ENCODE results near the gene NDUFB5.

DNA sequence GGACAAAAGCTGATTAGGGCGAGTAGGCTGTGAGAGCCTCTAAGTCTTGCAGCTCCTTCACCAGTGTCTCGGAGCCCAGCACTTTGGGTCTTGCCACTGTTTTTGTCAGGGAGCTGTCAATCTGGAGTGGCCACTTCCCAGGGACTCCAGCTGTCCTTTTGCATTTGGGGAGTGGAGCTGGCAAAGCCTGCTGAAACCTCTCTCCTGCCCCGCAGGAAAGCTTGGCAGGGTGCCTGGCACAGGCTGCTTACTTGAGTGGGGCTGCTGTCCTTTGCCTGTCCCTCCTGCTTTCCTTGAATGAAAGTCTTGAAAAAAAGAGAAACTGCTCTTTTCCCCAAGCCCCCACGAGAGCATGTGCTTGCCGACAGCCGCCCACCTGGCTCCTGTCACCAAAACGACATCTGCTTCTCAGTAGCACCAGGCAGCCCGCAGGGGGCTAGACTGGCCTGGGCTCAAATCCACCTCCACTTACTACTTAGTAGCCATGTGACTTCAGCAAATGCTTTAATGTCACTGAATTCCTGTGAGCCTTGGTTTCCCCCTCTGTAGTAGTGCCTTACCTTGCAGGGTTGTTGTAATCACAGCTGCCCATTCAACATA, 61.9 kb downstream of the NDUFB5 start:
- no peak for TF ChIP-seq POLR2A (IDR thresholded peaks at IDR 0.05; ENCODE audit: low read depth, low read length)
- TF ChIP-seq POLR2AphosphoS5 (IDR thresholded peaks at IDR 0.05; ENCODE audit: low read depth, low read length) = no peak
- no peak for TF ChIP-seq TAF1 (IDR thresholded peaks at IDR 0.05; ENCODE audit: low read depth, low read length)
